DND-41 (cell line): ENCODE measurements around the gene LTBP1.

Experiments
- ATAC-seq: fragments of 200-7000 bp; cut with Tn5 transposase; 3 replicates; pipeline ENCODE4 v1.9.1; 2021; ENCODE audit warnings: low read depth; ENCODE audit not compliant: insufficient read depth
- DNase-seq: peaks from one replicate; pipeline ENCODE4 v3.0.0-alpha.2; 2020
- H2AFZ ChIP-seq: 2 replicates; pipeline ENCODE4 v1.6.0; 2012; ENCODE audit warnings: low read depth, low read length
- H3K27ac ChIP-seq: 2 replicates; pipeline ENCODE4 v1.5.1; 2012; ENCODE audit warnings: low read length, inconsistent platforms
- H3K27me3 ChIP-seq: fragments of 200-600 bp; sonication (generic); 2 replicates; pipeline ENCODE4 v1.6.0; 2012; ENCODE audit warnings: low read length, mild to moderate bottlenecking, inconsistent platforms; ENCODE audit not compliant: insufficient read depth, poor library complexity
- H3K36me3 ChIP-seq: 2 replicates; pipeline ENCODE4 v1.5.1; 2012; ENCODE audit warnings: low read length, inconsistent platforms; ENCODE audit not compliant: insufficient read depth
- H3K4me1 ChIP-seq: 2 replicates; pipeline ENCODE4 v1.5.1; 2012; ENCODE audit warnings: mild to moderate bottlenecking, low read length; ENCODE audit not compliant: insufficient read depth
- H3K4me2 ChIP-seq: 2 replicates; pipeline ENCODE4 v1.6.0; 2012; ENCODE audit warnings: mild to moderate bottlenecking, moderate library complexity, low read length, inconsistent platforms; ENCODE audit not compliant: insufficient read depth
- H3K4me3 ChIP-seq, 2 experiments: fragments of 200-600 bp in 1 of 2; shearing (Covaris generic) in 1 of 2; 2 replicates each; pipeline ENCODE4 v1.5.1; 2012 to 2016; ENCODE audit warnings: inconsistent platforms in 2 of 2, low read length in 2 of 2, mild to moderate bottlenecking in 2 of 2, low read depth in 1 of 2, moderate library complexity in 1 of 2
- H3K79me2 ChIP-seq: 2 replicates; pipeline ENCODE4 v1.6.0; 2012; ENCODE audit warnings: low read length, inconsistent platforms; ENCODE audit not compliant: insufficient read depth
- H3K9ac ChIP-seq: 2 replicates; pipeline ENCODE4 v1.6.0; 2012; ENCODE audit warnings: low read depth, mild to moderate bottlenecking, inconsistent platforms, low read length, moderate library complexity
- H3K9me3 ChIP-seq: 2 replicates; pipeline ENCODE4 v1.5.1; 2012; ENCODE audit warnings: low read length, moderate library complexity, mild to moderate bottlenecking, inconsistent platforms; ENCODE audit not compliant: insufficient read depth, severe bottlenecking
- H4K20me1 ChIP-seq: 2 replicates; pipeline ENCODE4 v1.6.0; 2012; ENCODE audit warnings: low read length; ENCODE audit not compliant: insufficient read depth
- CTCF ChIP-seq: IDR thresholded peaks from 2 replicates; pipeline ENCODE4 v1.5.1; 2012; ENCODE audit warnings: borderline replicate concordance, low read length, moderate library complexity, mild to moderate bottlenecking; ENCODE audit not compliant: poor library complexity, severe bottlenecking; ENCODE audit errors: extremely low read depth
- EZH2 ChIP-seq: IDR thresholded peaks from 3 replicates; pipeline ENCODE4 v1.6.1; 2012; ENCODE audit warnings: borderline replicate concordance, low read depth, mild to moderate bottlenecking, moderate library complexity, low read length, inconsistent platforms; ENCODE audit not compliant: severe bottlenecking

The LTBP1 gene

DNA sequence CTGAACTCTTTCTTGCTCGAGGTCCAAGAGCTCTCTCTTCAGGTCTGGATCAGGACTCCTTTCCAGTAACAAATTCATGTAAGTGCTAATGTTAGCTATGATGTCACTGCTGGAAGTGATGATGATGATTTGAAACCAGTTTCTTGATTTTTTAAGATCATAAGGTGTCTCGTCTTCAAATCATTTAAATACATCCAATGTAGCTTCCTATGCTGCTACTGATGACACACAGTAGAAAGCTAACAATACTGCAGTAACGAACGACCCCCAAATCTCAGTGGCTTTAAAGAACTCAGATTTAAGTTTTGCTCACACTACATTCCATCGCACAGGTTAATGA lies 13.0 kb upstream of the LTBP1 start:
- no peaks in the 10 kb centered on the region for H3K36me3 ChIP-seq
- ATAC-seq (no peak), DNase-seq (no peak)
- no peak for TF ChIP-seq CTCF
- TF ChIP-seq EZH2, result no peak
- H3K79me2 ChIP-seq, result no peaks in the 10 kb centered on the region
- H3K4me1 ChIP-seq, result no peaks in the 10 kb centered on the region
- H4K20me1 ChIP-seq, result no peaks in the 10 kb centered on the region
- H3K9ac ChIP-seq, result no peak overlapping the region
- no peak overlapping the region for H3K4me2 ChIP-seq
- H3K9me3 ChIP-seq, result no peaks in the 10 kb centered on the region
- H2AFZ ChIP-seq, result no peak overlapping the region
- no peaks in the 10 kb centered on the region for H3K27me3 ChIP-seq
- no peak overlapping the region for H3K27ac ChIP-seq
- no peak overlapping the region for H3K4me3 ChIP-seq

DNA sequence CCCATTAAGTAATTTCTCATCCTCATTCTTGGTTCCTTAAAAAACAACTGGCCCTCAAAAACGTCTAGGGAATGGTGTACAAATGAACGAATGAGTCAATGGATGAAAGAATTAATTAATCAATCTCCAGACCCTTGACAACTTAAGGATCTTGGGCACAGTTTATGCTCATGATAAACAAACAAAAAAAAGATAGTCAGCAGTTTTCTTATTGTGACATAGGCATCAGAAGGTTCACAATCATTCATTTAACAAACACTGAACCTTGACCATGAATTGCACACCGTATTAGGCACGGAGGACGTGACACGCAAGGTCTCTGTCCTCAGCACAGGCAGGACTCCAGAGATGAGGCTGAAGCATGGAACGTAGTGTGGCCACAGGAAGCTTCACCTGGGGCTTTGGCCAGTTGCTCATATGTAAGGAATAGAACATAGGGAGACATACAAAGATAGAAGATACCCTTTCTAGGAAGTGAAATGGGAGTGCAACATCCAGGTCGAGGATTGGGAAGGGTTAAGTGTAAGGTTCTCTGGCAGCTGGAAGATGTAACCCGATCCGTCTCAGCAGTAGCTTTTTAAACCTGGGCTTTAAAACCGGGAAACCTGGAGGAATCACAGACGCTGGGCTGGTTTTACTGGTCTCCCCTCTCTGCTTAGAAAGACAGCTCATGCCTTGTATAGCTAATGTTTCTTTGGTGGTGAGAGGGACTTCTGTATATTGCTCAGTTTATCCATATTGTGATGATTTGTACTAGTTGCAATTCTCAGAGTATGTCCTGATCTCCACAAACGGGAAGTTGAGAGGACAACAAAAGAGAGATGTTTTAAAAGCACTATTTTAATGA lies 8.9 kb upstream of the LTBP1 start:
- DNase-seq (no peak), ATAC-seq (no peak)

DNA sequence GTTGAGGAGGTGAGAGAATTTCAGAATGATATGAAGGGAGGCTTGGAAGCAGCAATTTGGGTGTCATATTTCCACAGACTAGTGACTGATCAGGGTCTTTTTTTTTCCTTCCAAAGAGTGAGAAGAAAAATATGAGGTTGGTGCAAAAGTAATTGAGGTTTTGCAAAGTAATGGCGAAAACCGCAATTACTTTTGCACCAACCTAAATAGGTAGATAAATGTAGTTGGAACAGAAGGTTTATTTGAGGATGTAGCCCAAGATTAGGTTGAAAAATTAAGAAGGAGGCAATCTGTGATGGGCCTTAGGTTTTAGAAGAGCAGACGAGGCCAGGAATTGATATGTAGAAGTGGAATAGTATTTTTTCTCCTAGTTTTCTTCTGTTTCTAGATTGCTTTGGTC lies 7.8 kb upstream of the LTBP1 start:
- H4K20me1 ChIP-seq, result no peaks in the 10 kb centered on the region
- H2AFZ ChIP-seq, result no peak overlapping the region
- no peaks in the 10 kb centered on the region for H3K9me3 ChIP-seq

More for the DNA sequence above, 8.9 kb upstream of the LTBP1 start:
- H3K27ac ChIP-seq, result no peak overlapping the region
- H3K36me3 ChIP-seq, result no peaks in the 10 kb centered on the region
- H3K9ac ChIP-seq, result no peak overlapping the region
- no peaks in the 10 kb centered on the region for H3K27me3 ChIP-seq
- H3K4me3 ChIP-seq, result no peak overlapping the region
- H3K4me2 ChIP-seq, result no peak overlapping the region
- H3K79me2 ChIP-seq, result no peaks in the 10 kb centered on the region
- H3K9me3 ChIP-seq, result no peaks in the 10 kb centered on the region
- H4K20me1 ChIP-seq, result no peaks in the 10 kb centered on the region
- H3K4me1 ChIP-seq, result no peaks in the 10 kb centered on the region
- no peak for TF ChIP-seq CTCF
- no peak for TF ChIP-seq EZH2
- no peak overlapping the region for H2AFZ ChIP-seq

More for the DNA sequence above, 7.8 kb upstream of the LTBP1 start:
- H3K9ac ChIP-seq, result no peak overlapping the region
- TF ChIP-seq EZH2, result no peak
- no peak for TF ChIP-seq CTCF
- DNase-seq, result no peak
- no peaks in the 10 kb centered on the region for H3K4me1 ChIP-seq
- no peaks in the 10 kb centered on the region for H3K79me2 ChIP-seq
- no peaks in the 10 kb centered on the region for H3K36me3 ChIP-seq
- ATAC-seq, result no peak
- H3K4me3 ChIP-seq, result no peak overlapping the region
- no peak overlapping the region for H3K27ac ChIP-seq
- no peak overlapping the region for H3K4me2 ChIP-seq
- H3K27me3 ChIP-seq, result no peaks in the 10 kb centered on the region
